ENCODE results near the gene FRAS1. TPM values are rescaled to one million over a fixed set of nuclear protein-coding genes. Genes with fewer than 3 reads are reported as not detected.

Gene FRAS1
- total and polyA plus RNA-seq, 2 donors (not counting 3 experiments of a cell fraction or from before 2014, with no cell fraction given): 1.4 to 3.6 TPM

- no peaks in the 10 kb centered on the region for H4K20me1 ChIP-seq (replicated peaks; ENCODE audit: control insufficient read depth, extremely low read depth, insufficient read depth, low read length)
- no peaks in the 10 kb centered on the region for H3K9me1 ChIP-seq (replicated peaks; ENCODE audit: control insufficient read depth, extremely low read depth, insufficient read depth, low read length)
- ChIA-PET CTCF (no interaction called here), POLR2A (no interaction called here)
- no peak overlapping the region for H3K27ac ChIP-seq (ENCODE audit: insufficient read depth, low read depth, low read length)
- no peak overlapping the region for H3K4me3 ChIP-seq (replicated peaks in 1 of 3; ENCODE audit: insufficient read depth in 1 of 3, low read depth in 1 of 3, low read length in 3 of 3)
- no peak overlapping the region for H2AFZ ChIP-seq (ENCODE audit: low read depth, low read length)
- TF ChIP-seq MYC (IDR thresholded peaks at IDR 0.05; ENCODE audit: low read depth, low read length) (no peak), EZH2 (IDR thresholded peaks at IDR 0.05; ENCODE audit: borderline replicate concordance, low read depth, low read length, severe bottlenecking) (no peak), JUN (IDR thresholded peaks at IDR 0.05; ENCODE audit: borderline replicate concordance, insufficient read depth, insufficient read length, low read depth) (no peak), POLR2A (IDR thresholded peaks at IDR 0.05; ENCODE audit: low read depth, low read length) (no peak), MAX (IDR thresholded peaks at IDR 0.05; ENCODE audit: insufficient read depth, insufficient read length) (no peak), GATA2 (IDR thresholded peaks at IDR 0.05; ENCODE audit: insufficient read depth, insufficient read length, low read depth, low read length) (no peak), CTCF (IDR thresholded peaks at IDR 0.05; ENCODE audit: extremely low read depth in 1 of 2, insufficient read depth in 1 of 2, low read depth in 1 of 2, low read length in 2 of 2) (no peak), FOS (IDR thresholded peaks at IDR 0.05; ENCODE audit: borderline replicate concordance, insufficient read depth, low read length) (no peak), POLR2AphosphoS5 (IDR thresholded peaks at IDR 0.05; ENCODE audit: insufficient read depth, low read depth, low read length) (no peak)
- no peak for FAIRE-seq
- no peaks in the 10 kb centered on the region for H3K36me3 ChIP-seq (ENCODE audit: control insufficient read depth in 2 of 2, extremely low read depth in 1 of 2, insufficient read depth in 2 of 2, low read length in 2 of 2)
- BruUV-seq (replicated peaks): no TSS peak
- no peaks in the 10 kb centered on the region for H3K4me1 ChIP-seq (ENCODE audit: control insufficient read depth, extremely low read depth, insufficient read depth, low read length)
- dilution Hi-C loops (cut with MboI; ENCODE audit: extremely low pct_ligation_motif_present, low sequenced_read_pairs): no loop called here
- H3K9ac ChIP-seq (replicated peaks; ENCODE audit: extremely low read depth, insufficient read depth, low read length): no peak overlapping the region
- H3K79me2 ChIP-seq (ENCODE audit: control insufficient read depth, insufficient read depth, low read length): no peaks in the 10 kb centered on the region
- no peak for DNase-seq (ENCODE audit: low read depth, low spot score)
- no peaks in the 10 kb centered on the region for H3K27me3 ChIP-seq (ENCODE audit: control insufficient read depth in 2 of 2, insufficient read depth in 2 of 2, low read length in 2 of 2)
- H3K9me3 ChIP-seq (replicated peaks; ENCODE audit: control insufficient read depth, insufficient read depth, low read length): no peaks in the 10 kb centered on the region
- H3K4me2 ChIP-seq (ENCODE audit: insufficient read depth, low read length): no peak overlapping the region
- intact Hi-C loops (cut with micrococcal nuclease): no loop called here
These were observed 256.6 kb downstream of the FRAS1 start for GRCh38 chr4:78313754-78314120.

All from endothelial cell of umbilical vein (primary cell).